Activated naive CD4-positive, alpha-beta T cell treated with anti-CD3 and anti-CD28 coated beads for 36 hours (primary cell): Measurements from ENCODE around the gene COPA. TPM values are rescaled to one million over a fixed set of nuclear protein-coding genes. Genes with fewer than 3 reads are reported as not detected.
"Not testable (repeated sequence)": the region's sequence is repeated elsewhere in the genome, so short reads cannot be mapped to it uniquely, and the experiment has no call there.

Source experiments
- CTCF ChIA-PET: fragments of 350-600 bp; sonication (Branson Sonifier 250); formaldehyde crosslinking; loops from one replicate; lab custom pipeline; 2021; ENCODE audit warnings: antibody characterized with exemption; lab: Charles Lee
- DNase-seq: peaks from one replicate; pipeline ENCODE4 v3.0.0-alpha.2; 2020
- H3K27ac Mint-ChIP-seq: one replicate; pipeline ENCODE4 v1.8.0; 2021; ENCODE audit warnings: mild to moderate bottlenecking, mixed read lengths
- H3K27me3 Mint-ChIP-seq: one replicate; pipeline ENCODE4 v1.8.0; 2021; ENCODE audit warnings: low read depth, mixed read lengths
- H3K36me3 Mint-ChIP-seq: one replicate; pipeline ENCODE4 v1.8.0; 2021; ENCODE audit warnings: low read depth, mixed read lengths
- H3K4me1 Mint-ChIP-seq: one replicate; pipeline ENCODE4 v1.8.0; 2021; ENCODE audit warnings: low read depth, mixed read lengths
- H3K4me3 Mint-ChIP-seq: one replicate; pipeline ENCODE4 v1.8.0; 2021; ENCODE audit warnings: mild to moderate bottlenecking, moderate library complexity, mixed read lengths
- H3K9me3 Mint-ChIP-seq: one replicate; pipeline ENCODE4 v1.8.0; 2021; ENCODE audit warnings: mixed read lengths
- intact Hi-C: fragments of 100-400 bp; cut with micrococcal nuclease; formaldehyde crosslinking; loops from one replicate; pipeline ENCODE4 v1.15.1; 2023
- total RNA-seq, 2 experiments: library from RNA; stranded (reverse); gene quantifications; one replicate each; pipeline ENCODE4 v1.2.3, GENCODE V29; 2021

Gene COPA
- total RNA-seq, result 100 to 1,000 TPM in 1 of 2 experiments, 10 to 100 TPM in 1; 97.8 to 101 TPM

- peaks cover 43% of the 10 kb centered on the region for H3K4me1 Mint-ChIP-seq
- H3K27me3 Mint-ChIP-seq, result no peaks in the 10 kb centered on the region
- H3K27ac Mint-ChIP-seq, result peak within 1 kb of the TSS; percentile 98
- no peaks in the 10 kb centered on the region for H3K9me3 Mint-ChIP-seq
- intact Hi-C loops, result loop anchor here (1.0 kb wide), 4 partner anchors 82 to 312 kb away; partner anchors contain the start of genes IGSF8 and PIGM
- DNase-seq, result peak; percentile 95
- peaks cover 19% of the 10 kb centered on the region for H3K36me3 Mint-ChIP-seq
- H3K4me3 Mint-ChIP-seq, result peak within 1 kb of the TSS; percentile 99
- CTCF ChIA-PET, result interaction anchor here (0.6 to 1.8 kb wide), 3 partner anchors 11 to 89 kb away, joined by 4 to 8 read pairs (median 4); no protein-coding TSS in a partner anchor
These were observed at the start of gene COPA, which contains the start of gene NCSTN for GRCh38 chr1:160342953-160343869. TSS of gene COPA (minus strand) at chr1:160343250. CDS start at chr1:160343170, 80 bp downstream. TSS of gene NCSTN (plus strand) at chr1:160343383. CDS start at chr1:160343397, 14 bp downstream.

GRCh38 chr1:160388406-160388805 lies 45.4 kb upstream of the COPA start:
- H3K4me1 Mint-ChIP-seq, H3K27ac Mint-ChIP-seq, intact Hi-C loops, H3K36me3 Mint-ChIP-seq, DNase-seq, H3K9me3 Mint-ChIP-seq, H3K27me3 Mint-ChIP-seq, H3K4me3 Mint-ChIP-seq: not testable (repeated sequence)
- CTCF ChIA-PET, result interaction anchor here (0.9 kb wide), 1 partner anchor 11 kb away, joined by 3 read pairs; no protein-coding TSS in a partner anchor

GRCh38 chr1:160384812-160385211 lies 41.8 kb upstream of the COPA start:
- H3K4me1 Mint-ChIP-seq, H3K9me3 Mint-ChIP-seq, intact Hi-C loops, H3K27me3 Mint-ChIP-seq, H3K27ac Mint-ChIP-seq, H3K36me3 Mint-ChIP-seq, DNase-seq, CTCF ChIA-PET, H3K4me3 Mint-ChIP-seq: not testable (repeated sequence)

- Mint-ChIP-seq H3K4me3 (no peak overlapping the region), H3K27me3 (no peaks in the 10 kb centered on the region), H3K36me3 (no peaks in the 10 kb centered on the region), H3K27ac (no peak overlapping the region), H3K4me1 (peaks cover 13% of the 10 kb centered on the region), H3K9me3 (no peaks in the 10 kb centered on the region)
- DNase-seq, result no peak
- CTCF ChIA-PET, result interaction anchor here (0.8 to 5.0 kb wide), 25 partner anchors 11 to 299 kb away, joined by 3 to 34 read pairs (median 5); partner anchors contain the start of genes CASQ1 and PEA15
- intact Hi-C loops, result no loop called here
These were observed 34.6 kb upstream of the COPA start for GRCh38 chr1:160377585-160378206.

- CTCF ChIA-PET, result interaction anchor here (0.6 to 5.0 kb wide), 49 partner anchors 9 to 631 kb away, joined by 3 to 34 read pairs (median 4); partner anchors contain the start of genes CASQ1, IGSF8 and PEA15
- peaks cover 13% of the 10 kb centered on the region for H3K4me1 Mint-ChIP-seq
- no peak overlapping the region for H3K4me3 Mint-ChIP-seq
- no peaks in the 10 kb centered on the region for H3K36me3 Mint-ChIP-seq
- H3K9me3 Mint-ChIP-seq, result no peaks in the 10 kb centered on the region
- intact Hi-C loops, result loop anchor here (1.0 kb wide), 4 partner anchors 85 to 291 kb away; no protein-coding TSS in a partner anchor
- DNase-seq, result peak; percentile 55
- H3K27ac Mint-ChIP-seq, result no peak overlapping the region
- H3K27me3 Mint-ChIP-seq, result no peaks in the 10 kb centered on the region
These were observed 33.6 kb upstream of the COPA start for GRCh38 chr1:160376525-160377131.

GRCh38 chr1:160375788-160376524 lies 32.9 kb upstream of the COPA start:
- Mint-ChIP-seq H3K27me3 (no peaks in the 10 kb centered on the region), H3K4me1 (peaks cover 13% of the 10 kb centered on the region), H3K9me3 (no peaks in the 10 kb centered on the region), H3K27ac (no peak overlapping the region), H3K4me3 (no peak overlapping the region), H3K36me3 (no peaks in the 10 kb centered on the region)
- CTCF ChIA-PET, result interaction anchor here (0.6 to 5.0 kb wide), 39 partner anchors 8 to 632 kb away, joined by 3 to 34 read pairs (median 5); partner anchors contain the start of genes CASQ1, IGSF8 and PEA15
- intact Hi-C loops, result loop anchor here (1.0 kb wide), 4 partner anchors 85 to 291 kb away; no protein-coding TSS in a partner anchor
- DNase-seq, result peak; percentile 25

- H3K27me3 Mint-ChIP-seq, result no peaks in the 10 kb centered on the region
- H3K9me3 Mint-ChIP-seq, result no peaks in the 10 kb centered on the region
- H3K4me1 Mint-ChIP-seq, result peaks cover 13% of the 10 kb centered on the region
- H3K4me3 Mint-ChIP-seq, result no peak overlapping the region
- CTCF ChIA-PET, result interaction anchor here (1.1 to 4.0 kb wide), 3 partner anchors 83 to 244 kb away, joined by 3 to 34 read pairs (median 3); no protein-coding TSS in a partner anchor
- intact Hi-C loops, result no loop called here
- H3K36me3 Mint-ChIP-seq, result no peaks in the 10 kb centered on the region
- H3K27ac Mint-ChIP-seq, result no peak overlapping the region
- DNase-seq, result no peak
These were observed 31.5 kb upstream of the COPA start for GRCh38 chr1:160374306-160375110.

- Mint-ChIP-seq H3K4me1 (peaks cover 13% of the 10 kb centered on the region), H3K36me3 (no peaks in the 10 kb centered on the region), H3K27me3 (no peaks in the 10 kb centered on the region), H3K27ac (no peak overlapping the region), H3K4me3 (no peak overlapping the region), H3K9me3 (no peaks in the 10 kb centered on the region)
- CTCF ChIA-PET, result interaction anchor here (0.6 to 1.5 kb wide), 2 partner anchors 107 to 180 kb away, joined by 4 to 5 read pairs; no protein-coding TSS in a partner anchor
- intact Hi-C loops, result no loop called here
- DNase-seq, result no peak
These were observed 30.6 kb upstream of the COPA start for GRCh38 chr1:160373696-160374095.

- Mint-ChIP-seq H3K4me3 (no peak overlapping the region), H3K9me3 (no peaks in the 10 kb centered on the region), H3K27ac (no peak overlapping the region), H3K27me3 (no peaks in the 10 kb centered on the region), H3K36me3 (no peaks in the 10 kb centered on the region), H3K4me1 (peaks cover 13% of the 10 kb centered on the region)
- CTCF ChIA-PET, result interaction anchor here (0.6 to 1.5 kb wide), 4 partner anchors 9 to 80 kb away, joined by 3 to 5 read pairs (median 4); no protein-coding TSS in a partner anchor
- intact Hi-C loops, result no loop called here
- no peak for DNase-seq
These were observed 28.7 kb upstream of the COPA start for GRCh38 chr1:160371756-160372155.

GRCh38 chr1:160371346-160371631 lies 28.2 kb upstream of the COPA start:
- H3K27me3 Mint-ChIP-seq, result no peaks in the 10 kb centered on the region
- peaks cover 9% of the 10 kb centered on the region for H3K4me1 Mint-ChIP-seq
- CTCF ChIA-PET, result interaction anchor here (1.4 kb wide), 2 partner anchors 8 to 20 kb away, joined by 4 to 5 read pairs; no protein-coding TSS in a partner anchor
- no peak overlapping the region for H3K4me3 Mint-ChIP-seq
- DNase-seq, result no peak
- intact Hi-C loops, result no loop called here
- no peaks in the 10 kb centered on the region for H3K9me3 Mint-ChIP-seq
- no peaks in the 10 kb centered on the region for H3K36me3 Mint-ChIP-seq
- no peak overlapping the region for H3K27ac Mint-ChIP-seq
